Measurements from ENCODE around the gene SLC25A18. TPM values are rescaled to one million over a fixed set of nuclear protein-coding genes. Genes with fewer than 3 reads are reported as not detected.

SLC25A18 gene, protein sequence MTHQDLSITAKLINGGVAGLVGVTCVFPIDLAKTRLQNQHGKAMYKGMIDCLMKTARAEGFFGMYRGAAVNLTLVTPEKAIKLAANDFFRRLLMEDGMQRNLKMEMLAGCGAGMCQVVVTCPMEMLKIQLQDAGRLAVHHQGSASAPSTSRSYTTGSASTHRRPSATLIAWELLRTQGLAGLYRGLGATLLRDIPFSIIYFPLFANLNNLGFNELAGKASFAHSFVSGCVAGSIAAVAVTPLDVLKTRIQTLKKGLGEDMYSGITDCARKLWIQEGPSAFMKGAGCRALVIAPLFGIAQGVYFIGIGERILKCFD
- polyA plus RNA-seq (2013): 0.31 and 0.37 TPM in 2 replicates

- Histone ChIP-seq H3K79me2 (ENCODE audit: control insufficient read depth, insufficient read depth, low read length, poor library complexity) (peaks cover 3% of the 10 kb centered on the region), H3K4me2 (ENCODE audit: low read length) (no peak within 1 kb of the TSS), H2BK5ac (ENCODE audit: low read depth, low read length, poor library complexity) (no peak within 1 kb of the TSS), H3K79me1 (ENCODE audit: low read length) (peaks cover 2% of the 10 kb centered on the region), H3K23ac (ENCODE audit: low read length) (no peak within 1 kb of the TSS), H3K36me3 (ENCODE audit: control insufficient read depth in 1 of 2, insufficient read depth in 2 of 2, low read length in 2 of 2) (peaks cover 0 to 2% of the 10 kb centered on the region in 2 experiments), H3K4me3 (ENCODE audit: low read depth, low read length) (no peak within 1 kb of the TSS), H3K4me1 (ENCODE audit: control insufficient read depth in 1 of 2, insufficient read depth in 2 of 2, low read length in 2 of 2) (peaks cover 3 to 4% of the 10 kb centered on the region in 2 experiments), H4K8ac (ENCODE audit: low read depth, low read length) (no peak within 1 kb of the TSS), H3K4ac (ENCODE audit: low read depth, low read length) (no peak within 1 kb of the TSS), H3K27me3 (ENCODE audit: insufficient read depth, low read length) (no peaks in the 10 kb centered on the region), H3K9ac (ENCODE audit: low read length) (no peak within 1 kb of the TSS), H2AK5ac (ENCODE audit: low read length) (no peak within 1 kb of the TSS), H3K18ac (ENCODE audit: low read length) (no peak within 1 kb of the TSS), H2BK120ac (ENCODE audit: insufficient read depth, low read length, poor library complexity) (peak within 1 kb of the TSS; percentile 50), H4K91ac (ENCODE audit: low read depth, low read length) (no peak within 1 kb of the TSS), H3K14ac (ENCODE audit: low read length) (no peak within 1 kb of the TSS), H2BK12ac (ENCODE audit: low read length) (no peak within 1 kb of the TSS), H3K9me3 (ENCODE audit: insufficient read depth, low read depth, low read length) (no peaks in the 10 kb centered on the region), H4K12ac (ENCODE audit: low read depth, low read length) (peak within 1 kb of the TSS; percentile 22), H3K27ac (ENCODE audit: low read depth, low read length) (no peak within 1 kb of the TSS), H2AFZ (ENCODE audit: insufficient read depth, low read length, poor library complexity) (peak within 1 kb of the TSS; percentile 23)
- DNase-seq: peak in 1 of 2 donors; percentile 53
- no CpG with 5 or more reads among the region's 17 CpGs for WGBS (ENCODE audit: extremely low coverage, insufficient coverage, insufficient read length)
These were observed at the start of gene SLC25A18 for GRCh38 chr22:17562906-17563870. Gene SLC25A18 (plus strand): TSS chr22:17563498. CDS start chr22:17579945, 16,447 bp downstream.

GRCh38 chr22:17513612-17514011, 49.7 kb upstream of the SLC25A18 start:
- H3K4me1 ChIP-seq (ENCODE audit: control insufficient read depth in 1 of 2, insufficient read depth in 2 of 2, low read length in 2 of 2): peaks cover 0 to 2% of the 10 kb centered on the region in 2 experiments
- H3K79me1 ChIP-seq (ENCODE audit: low read length): no peaks in the 10 kb centered on the region
- H3K9me3 ChIP-seq (ENCODE audit: insufficient read depth, low read depth, low read length): no peaks in the 10 kb centered on the region
- no peak overlapping the region for H3K9ac ChIP-seq (ENCODE audit: low read length)
- no peak overlapping the region for H2AK5ac ChIP-seq (ENCODE audit: low read length)
- no peak for DNase-seq
- no peak overlapping the region for H3K4me3 ChIP-seq (ENCODE audit: low read depth, low read length)
- H2AFZ ChIP-seq (ENCODE audit: insufficient read depth, low read length, poor library complexity): no peak overlapping the region
- no peak overlapping the region for H3K27ac ChIP-seq (ENCODE audit: low read depth, low read length)
- H3K4me2 ChIP-seq (ENCODE audit: low read length): no peak overlapping the region
- H3K14ac ChIP-seq (ENCODE audit: low read length): no peak overlapping the region
- no peak overlapping the region for H4K91ac ChIP-seq (ENCODE audit: low read depth, low read length)
- WGBS (ENCODE audit: extremely low coverage, insufficient coverage, insufficient read length): no CpG with 5 or more reads among the region's 2 CpGs
- H2BK5ac ChIP-seq (ENCODE audit: low read depth, low read length, poor library complexity): no peak overlapping the region
- no peaks in the 10 kb centered on the region for H3K27me3 ChIP-seq (ENCODE audit: insufficient read depth, low read length)
- no peak overlapping the region for H4K8ac ChIP-seq (ENCODE audit: low read depth, low read length)
- no peak overlapping the region for H2BK12ac ChIP-seq (ENCODE audit: low read length)
- H4K12ac ChIP-seq (ENCODE audit: low read depth, low read length): no peak overlapping the region
- no peak overlapping the region for H3K18ac ChIP-seq (ENCODE audit: low read length)
- no peak overlapping the region for H3K4ac ChIP-seq (ENCODE audit: low read depth, low read length)
- H3K79me2 ChIP-seq (ENCODE audit: control insufficient read depth, insufficient read depth, low read length, poor library complexity): no peaks in the 10 kb centered on the region
- H3K23ac ChIP-seq (ENCODE audit: low read length): no peak overlapping the region
- no peaks in the 10 kb centered on the region for H3K36me3 ChIP-seq (ENCODE audit: control insufficient read depth in 1 of 2, insufficient read depth in 2 of 2, low read length in 2 of 2)
- no peak overlapping the region for H2BK120ac ChIP-seq (ENCODE audit: insufficient read depth, low read length, poor library complexity)

DNA sequence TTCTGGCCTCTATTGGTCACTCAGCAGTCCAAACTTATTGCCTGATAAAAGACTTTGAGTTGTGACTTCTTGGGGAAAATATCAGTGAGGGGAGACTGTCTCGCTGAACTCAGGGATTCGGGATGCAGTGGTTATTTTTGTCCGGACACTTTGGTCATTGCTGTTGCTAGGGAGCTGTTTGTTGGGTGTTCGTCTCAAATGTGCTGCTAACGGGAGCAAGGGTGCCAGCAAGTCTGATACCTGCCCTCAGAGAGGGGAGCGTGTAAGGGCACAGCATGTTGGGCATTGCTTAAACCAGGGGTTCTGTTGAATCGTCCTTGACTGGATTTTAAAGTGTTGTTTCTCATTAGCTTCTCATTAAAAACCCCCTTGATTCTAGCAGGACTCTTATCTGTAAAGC, 49.2 kb upstream of the SLC25A18 start:
- Histone ChIP-seq H3K9ac (ENCODE audit: low read length) (no peak overlapping the region), H2BK12ac (ENCODE audit: low read length) (no peak overlapping the region), H3K27me3 (ENCODE audit: insufficient read depth, low read length) (no peaks in the 10 kb centered on the region), H3K4me1 (ENCODE audit: control insufficient read depth in 1 of 2, insufficient read depth in 2 of 2, low read length in 2 of 2) (peaks cover 0 to 2% of the 10 kb centered on the region in 2 experiments), H2AFZ (ENCODE audit: insufficient read depth, low read length, poor library complexity) (no peak overlapping the region), H3K36me3 (ENCODE audit: control insufficient read depth in 1 of 2, insufficient read depth in 2 of 2, low read length in 2 of 2) (no peaks in the 10 kb centered on the region), H3K4ac (ENCODE audit: low read depth, low read length) (no peak overlapping the region), H2AK5ac (ENCODE audit: low read length) (no peak overlapping the region), H3K4me3 (ENCODE audit: low read depth, low read length) (no peak overlapping the region), H3K79me2 (ENCODE audit: control insufficient read depth, insufficient read depth, low read length, poor library complexity) (no peaks in the 10 kb centered on the region), H4K12ac (ENCODE audit: low read depth, low read length) (no peak overlapping the region), H3K23ac (ENCODE audit: low read length) (no peak overlapping the region), H2BK5ac (ENCODE audit: low read depth, low read length, poor library complexity) (no peak overlapping the region), H3K4me2 (ENCODE audit: low read length) (no peak overlapping the region), H3K18ac (ENCODE audit: low read length) (no peak overlapping the region), H3K79me1 (ENCODE audit: low read length) (no peaks in the 10 kb centered on the region), H4K8ac (ENCODE audit: low read depth, low read length) (no peak overlapping the region), H4K91ac (ENCODE audit: low read depth, low read length) (no peak overlapping the region), H3K9me3 (ENCODE audit: insufficient read depth, low read depth, low read length) (no peaks in the 10 kb centered on the region), H2BK120ac (ENCODE audit: insufficient read depth, low read length, poor library complexity) (no peak overlapping the region), H3K27ac (ENCODE audit: low read depth, low read length) (no peak overlapping the region), H3K14ac (ENCODE audit: low read length) (no peak overlapping the region)
- DNase-seq: no peak
- no CpG with 5 or more reads among the region's 7 CpGs for WGBS (ENCODE audit: extremely low coverage, insufficient coverage, insufficient read length)

- H3K79me1 ChIP-seq (ENCODE audit: low read length): no peaks in the 10 kb centered on the region
- no CpG with 5 or more reads among the region's 3 CpGs for WGBS (ENCODE audit: extremely low coverage, insufficient coverage, insufficient read length)
- no peak overlapping the region for H3K4me2 ChIP-seq (ENCODE audit: low read length)
These were observed 44.9 kb upstream of the SLC25A18 start for GRCh38 chr22:17518406-17518805.

More at GRCh38 chr22:17518406-17518805, 44.9 kb upstream of the SLC25A18 start:
- Histone ChIP-seq H4K8ac (ENCODE audit: low read depth, low read length) (no peak overlapping the region), H3K9ac (ENCODE audit: low read length) (no peak overlapping the region), H3K79me2 (ENCODE audit: control insufficient read depth, insufficient read depth, low read length, poor library complexity) (no peaks in the 10 kb centered on the region), H3K27ac (ENCODE audit: low read depth, low read length) (no peak overlapping the region), H2BK5ac (ENCODE audit: low read depth, low read length, poor library complexity) (no peak overlapping the region), H3K27me3 (ENCODE audit: insufficient read depth, low read length) (no peaks in the 10 kb centered on the region), H3K4ac (ENCODE audit: low read depth, low read length) (no peak overlapping the region), H3K14ac (ENCODE audit: low read length) (no peak overlapping the region), H2BK120ac (ENCODE audit: insufficient read depth, low read length, poor library complexity) (no peak overlapping the region), H4K91ac (ENCODE audit: low read depth, low read length) (no peak overlapping the region), H4K12ac (ENCODE audit: low read depth, low read length) (no peak overlapping the region), H3K4me3 (ENCODE audit: low read depth, low read length) (no peak overlapping the region), H3K36me3 (ENCODE audit: control insufficient read depth in 1 of 2, insufficient read depth in 2 of 2, low read length in 2 of 2) (no peaks in the 10 kb centered on the region), H3K23ac (ENCODE audit: low read length) (no peak overlapping the region), H2BK12ac (ENCODE audit: low read length) (no peak overlapping the region), H2AK5ac (ENCODE audit: low read length) (no peak overlapping the region), H3K4me1 (ENCODE audit: control insufficient read depth in 1 of 2, insufficient read depth in 2 of 2, low read length in 2 of 2) (peaks cover 0 to 2% of the 10 kb centered on the region in 2 experiments), H3K18ac (ENCODE audit: low read length) (no peak overlapping the region), H2AFZ (ENCODE audit: insufficient read depth, low read length, poor library complexity) (no peak overlapping the region), H3K9me3 (ENCODE audit: insufficient read depth, low read depth, low read length) (no peaks in the 10 kb centered on the region)
- no peak for DNase-seq

Data from trophoblast cell (in vitro differentiated cells and primary cell).